T-helper 1 cell treated with Interleukin-12 subunit alpha and Interleukin-12 subunit beta and Interleukin-4 antibody, amounts not matched to agents 30 μg/mL and 1 μg/mL, for 36 hours (primary cell): ENCODE data around the gene UBAP1.
"Not testable (repeated sequence)": the region's sequence is repeated elsewhere in the genome, so short reads cannot be mapped to it uniquely, and the experiment has no call there.

Experiments used
- H3K27ac Mint-ChIP-seq: one replicate; pipeline ENCODE4 v1.8.0; 2021; ENCODE audit warnings: mild to moderate bottlenecking, mixed read lengths
- H3K27me3 Mint-ChIP-seq: one replicate; pipeline ENCODE4 v1.8.0; 2021; ENCODE audit warnings: low read depth, mixed read lengths
- H3K36me3 Mint-ChIP-seq: one replicate; pipeline ENCODE4 v1.8.0; 2021; ENCODE audit warnings: low read depth, mixed read lengths
- H3K4me1 Mint-ChIP-seq: one replicate; pipeline ENCODE4 v1.8.0; 2021; ENCODE audit warnings: low read depth, mixed read lengths
- H3K4me3 Mint-ChIP-seq: one replicate; pipeline ENCODE4 v1.8.0; 2021; ENCODE audit warnings: mild to moderate bottlenecking, moderate library complexity, mixed read lengths
- H3K9me3 Mint-ChIP-seq: one replicate; pipeline ENCODE4 v1.8.0; 2021; ENCODE audit warnings: mixed read lengths

The UBAP1 gene

GRCh38 chr9:34254966-34255825 lies 76.4 kb downstream of the UBAP1 start:
- Mint-ChIP-seq H3K4me1 (peaks cover 9% of the 10 kb centered on the region), H3K36me3 (peaks cover 9% of the 10 kb centered on the region), H3K4me3 (no peak overlapping the region), H3K9me3 (no peaks in the 10 kb centered on the region), H3K27ac (no peak overlapping the region), H3K27me3 (no peaks in the 10 kb centered on the region)

GRCh38 chr9:34256104-34256503 lies 77.3 kb downstream of the UBAP1 start:
- H3K27ac Mint-ChIP-seq = no peak overlapping the region
- no peaks in the 10 kb centered on the region for H3K27me3 Mint-ChIP-seq
- H3K4me3 Mint-ChIP-seq = no peak overlapping the region
- H3K36me3 Mint-ChIP-seq = peaks cover 9% of the 10 kb centered on the region
- H3K9me3 Mint-ChIP-seq = no peaks in the 10 kb centered on the region
- H3K4me1 Mint-ChIP-seq = peaks cover 9% of the 10 kb centered on the region

- H3K4me1 Mint-ChIP-seq = peaks cover 9% of the 10 kb centered on the region
- peaks cover 7% of the 10 kb centered on the region for H3K36me3 Mint-ChIP-seq
- no peaks in the 10 kb centered on the region for H3K27me3 Mint-ChIP-seq
- H3K4me3 Mint-ChIP-seq = no peak overlapping the region
- H3K9me3 Mint-ChIP-seq = no peaks in the 10 kb centered on the region
- H3K27ac Mint-ChIP-seq = peak overlapping the region; percentile 49
These were observed 78.2 kb downstream of the UBAP1 start for GRCh38 chr9:34256987-34257585.

GRCh38 chr9:34259315-34259714 lies 80.5 kb downstream of the UBAP1 start:
- peaks cover 7% of the 10 kb centered on the region for H3K36me3 Mint-ChIP-seq
- H3K4me3 Mint-ChIP-seq = no peak overlapping the region
- no peaks in the 10 kb centered on the region for H3K27me3 Mint-ChIP-seq
- no peak overlapping the region for H3K27ac Mint-ChIP-seq
- no peaks in the 10 kb centered on the region for H3K9me3 Mint-ChIP-seq
- peaks cover 14% of the 10 kb centered on the region for H3K4me1 Mint-ChIP-seq

GRCh38 chr9:34262971-34263370 lies 84.1 kb downstream of the UBAP1 start:
- H3K27ac Mint-ChIP-seq = peak overlapping the region; percentile 26
- H3K4me1 Mint-ChIP-seq = peaks cover 7% of the 10 kb centered on the region
- peaks cover 7% of the 10 kb centered on the region for H3K36me3 Mint-ChIP-seq
- no peaks in the 10 kb centered on the region for H3K9me3 Mint-ChIP-seq
- no peaks in the 10 kb centered on the region for H3K27me3 Mint-ChIP-seq
- no peak overlapping the region for H3K4me3 Mint-ChIP-seq

- Mint-ChIP-seq H3K9me3 (no peaks in the 10 kb centered on the region), H3K4me1 (peaks cover 7% of the 10 kb centered on the region), H3K27ac (no peak overlapping the region), H3K27me3 (no peaks in the 10 kb centered on the region), H3K4me3 (no peak overlapping the region), H3K36me3 (peaks cover 3% of the 10 kb centered on the region)
These were observed 88.8 kb downstream of the UBAP1 start for GRCh38 chr9:34267660-34268059.

GRCh38 chr9:34271265-34272006 lies 92.6 kb downstream of the UBAP1 start:
- Mint-ChIP-seq H3K9me3 (no peaks in the 10 kb centered on the region), H3K36me3 (no peaks in the 10 kb centered on the region), H3K4me3 (no peak overlapping the region), H3K4me1 (peaks cover 2% of the 10 kb centered on the region), H3K27ac (no peak overlapping the region), H3K27me3 (no peaks in the 10 kb centered on the region)

GRCh38 chr9:34272101-34272541 lies 93.3 kb downstream of the UBAP1 start:
- no peaks in the 10 kb centered on the region for H3K36me3 Mint-ChIP-seq
- no peaks in the 10 kb centered on the region for H3K27me3 Mint-ChIP-seq
- H3K4me1 Mint-ChIP-seq = peaks cover 5% of the 10 kb centered on the region

GRCh38 chr9:34273588-34273987 lies 94.7 kb downstream of the UBAP1 start:
- not testable (repeated sequence) for H3K27me3 Mint-ChIP-seq, H3K4me3 Mint-ChIP-seq, H3K9me3 Mint-ChIP-seq

More at GRCh38 chr9:34272101-34272541, 93.3 kb downstream of the UBAP1 start:
- H3K9me3 Mint-ChIP-seq = no peaks in the 10 kb centered on the region
- no peak overlapping the region for H3K4me3 Mint-ChIP-seq
- H3K27ac Mint-ChIP-seq = no peak overlapping the region

GRCh38 chr9:34275811-34276210 lies 97.0 kb downstream of the UBAP1 start:
- H3K4me3 Mint-ChIP-seq = no peak overlapping the region
- no peaks in the 10 kb centered on the region for H3K27me3 Mint-ChIP-seq
- H3K27ac Mint-ChIP-seq = no peak overlapping the region
- no peaks in the 10 kb centered on the region for H3K36me3 Mint-ChIP-seq
- no peaks in the 10 kb centered on the region for H3K9me3 Mint-ChIP-seq
- H3K4me1 Mint-ChIP-seq = peaks cover 10% of the 10 kb centered on the region

More at GRCh38 chr9:34273588-34273987, 94.7 kb downstream of the UBAP1 start:
- H3K36me3 Mint-ChIP-seq, H3K4me1 Mint-ChIP-seq, H3K27ac Mint-ChIP-seq: not testable (repeated sequence)

GRCh38 chr9:34276772-34277171 lies 97.9 kb downstream of the UBAP1 start:
- peaks cover 10% of the 10 kb centered on the region for H3K4me1 Mint-ChIP-seq
- H3K4me3 Mint-ChIP-seq = no peak overlapping the region
- H3K9me3 Mint-ChIP-seq = no peaks in the 10 kb centered on the region
- H3K36me3 Mint-ChIP-seq = no peaks in the 10 kb centered on the region
- H3K27me3 Mint-ChIP-seq = no peaks in the 10 kb centered on the region
- H3K27ac Mint-ChIP-seq = no peak overlapping the region

GRCh38 chr9:34279411-34279810 lies 100.6 kb downstream of the UBAP1 start:
- no peaks in the 10 kb centered on the region for H3K36me3 Mint-ChIP-seq
- H3K9me3 Mint-ChIP-seq = no peaks in the 10 kb centered on the region
- no peak overlapping the region for H3K27ac Mint-ChIP-seq
- H3K4me3 Mint-ChIP-seq = no peak overlapping the region
- peaks cover 10% of the 10 kb centered on the region for H3K4me1 Mint-ChIP-seq
- H3K27me3 Mint-ChIP-seq = no peaks in the 10 kb centered on the region

GRCh38 chr9:34282096-34282495 lies 103.3 kb downstream of the UBAP1 start:
- Mint-ChIP-seq H3K4me3 (no peak overlapping the region), H3K27ac (no peak overlapping the region), H3K4me1 (peaks cover 7% of the 10 kb centered on the region), H3K36me3 (peaks cover 2% of the 10 kb centered on the region), H3K9me3 (no peaks in the 10 kb centered on the region), H3K27me3 (no peaks in the 10 kb centered on the region)

- H3K4me3 Mint-ChIP-seq = no peak overlapping the region
- H3K4me1 Mint-ChIP-seq = no peaks in the 10 kb centered on the region
- H3K27me3 Mint-ChIP-seq = no peaks in the 10 kb centered on the region
- H3K36me3 Mint-ChIP-seq = peaks cover 2% of the 10 kb centered on the region
- H3K27ac Mint-ChIP-seq = no peak overlapping the region
- H3K9me3 Mint-ChIP-seq = no peaks in the 10 kb centered on the region
These were observed 110.3 kb downstream of the UBAP1 start for GRCh38 chr9:34289159-34289558.
